Neural cell (in vitro differentiated cells): ENCODE data around the gene FGF2. TPM values are rescaled to one million over a fixed set of nuclear protein-coding genes. Genes with fewer than 3 reads are reported as not detected.

Source experiments
- H2AFZ ChIP-seq: fragments of 200-600, 300-800 bp; sonication (generic), shearing (Covaris generic); 2 replicates; pipeline ENCODE4 v1.6.0; 2014; ENCODE audit warnings: low read depth, mild to moderate bottlenecking, antibody characterized with exemption, low read length, moderate library complexity
- H3F3A ChIP-seq: fragments of 200-600 bp; shearing (Covaris generic); 2 replicates; pipeline ENCODE4 v1.6.1; 2016; ENCODE audit warnings: mild to moderate bottlenecking, moderate library complexity, mixed read lengths, antibody characterized with exemption, low read length; ENCODE audit not compliant: insufficient read depth, poor library complexity, severe bottlenecking
- H3K27ac ChIP-seq: fragments of 200-600, 300-800 bp; sonication (generic), shearing (Covaris generic); 2 replicates; pipeline ENCODE4 v1.5.1; 2014; ENCODE audit warnings: mild to moderate bottlenecking, low read length, moderate library complexity
- H3K27me3 ChIP-seq: fragments of 300-800, 200-600 bp; sonication (generic), shearing (Covaris generic); 2 replicates; pipeline ENCODE4 v1.6.0; 2014; ENCODE audit warnings: mild to moderate bottlenecking, low read depth, low read length, moderate library complexity; ENCODE audit not compliant: insufficient read depth
- H3K36me3 ChIP-seq: fragments of 300-800, 200-600 bp; sonication (generic), shearing (Covaris generic); 2 replicates; pipeline ENCODE4 v1.5.1; 2014; ENCODE audit warnings: mild to moderate bottlenecking, antibody characterized with exemption, low read length, moderate library complexity; ENCODE audit not compliant: insufficient read depth
- H3K4me2 ChIP-seq: fragments of 300-800, 200-600 bp; sonication (generic), shearing (Covaris generic); 2 replicates; pipeline ENCODE4 v1.6.0; 2014; ENCODE audit warnings: mild to moderate bottlenecking, low read length
- H3K4me3 ChIP-seq: fragments of 300-800, 200-600 bp; sonication (generic), shearing (Covaris generic); 2 replicates; pipeline ENCODE4 v1.5.1; 2014; ENCODE audit warnings: mild to moderate bottlenecking, low read length, moderate library complexity
- H3K79me2 ChIP-seq: fragments of 200-600 bp; shearing (Covaris generic); replicated peaks from 2 replicates; pipeline ENCODE4 v1.6.0; 2014; ENCODE audit warnings: mild to moderate bottlenecking, low read length, moderate library complexity; ENCODE audit not compliant: insufficient read depth
- H3K9ac ChIP-seq: fragments of 300-800, 200-600 bp; sonication (generic), shearing (Covaris generic); 2 replicates; pipeline ENCODE4 v1.6.1; 2016; ENCODE audit warnings: mild to moderate bottlenecking, low read length, mixed read lengths
- H3K9me2 ChIP-seq: fragments of 200-600 bp; shearing (Covaris generic); 2 replicates; pipeline ENCODE4 v1.6.1; 2016; ENCODE audit warnings: mild to moderate bottlenecking, low read length, mixed read lengths; ENCODE audit not compliant: insufficient read depth
- H3K9me3 ChIP-seq: fragments of 200-600, 300-800 bp; sonication (generic), shearing (Covaris generic); 2 replicates; pipeline ENCODE4 v1.6.1; 2016; ENCODE audit warnings: mild to moderate bottlenecking, mixed run types, low read length, moderate library complexity, mixed read lengths
- H4K20me1 ChIP-seq: fragments of 200-600 bp; shearing (Covaris generic); 2 replicates; pipeline ENCODE4 v1.6.1; 2016; ENCODE audit warnings: mild to moderate bottlenecking, mixed run types; ENCODE audit not compliant: insufficient read depth
- CTCF ChIP-seq: fragments of 450-650 bp; IDR thresholded peaks from 2 replicates; pipeline ENCODE4 v1.5.1; 2014; ENCODE audit warnings: antibody characterized with exemption, mild to moderate bottlenecking, moderate library complexity; ENCODE audit not compliant: poor library complexity, severe bottlenecking
- EP300 ChIP-seq: fragments of 450-650 bp; conservative IDR thresholded peaks from 2 replicates; pipeline ENCODE4 v1.6.1; 2014; ENCODE audit warnings: antibody characterized with exemption, mild to moderate bottlenecking, moderate library complexity; ENCODE audit not compliant: poor library complexity, severe bottlenecking
- EZH2 ChIP-seq: fragments of 200-600, 300-800 bp; shearing (Covaris generic), sonication (generic); IDR thresholded peaks from 2 replicates; pipeline ENCODE4 v1.6.1; 2014; ENCODE audit warnings: antibody characterized with exemption, low read length, borderline replicate concordance, mild to moderate bottlenecking; ENCODE audit not compliant: insufficient read depth, poor library complexity, severe bottlenecking
- MXI1 ChIP-seq: fragments of 450-650 bp; conservative IDR thresholded peaks from 2 replicates; pipeline ENCODE4 v1.6.1; 2014; ENCODE audit warnings: antibody characterized with exemption, mild to moderate bottlenecking; ENCODE audit not compliant: poor library complexity, severe bottlenecking
- POLR2AphosphoS5 ChIP-seq: IDR thresholded peaks from 2 replicates; pipeline ENCODE4 v1.6.1; 2012
- RAD21 ChIP-seq: fragments of 450-650 bp; conservative IDR thresholded peaks from 2 replicates; pipeline ENCODE4 v1.6.1; 2014; ENCODE audit warnings: antibody characterized with exemption, mild to moderate bottlenecking, moderate library complexity
- SMC3 ChIP-seq: fragments of 450-650 bp; conservative IDR thresholded peaks from 2 replicates; pipeline ENCODE4 v1.6.1; 2014; ENCODE audit warnings: antibody characterized with exemption, mild to moderate bottlenecking, moderate library complexity; ENCODE audit not compliant: poor library complexity
- TAF1 ChIP-seq: IDR thresholded peaks from 2 replicates; pipeline ENCODE4 v1.6.1; 2012; ENCODE audit warnings: low read depth
- polyA plus RNA-seq: library from polyadenylated mRNA; depleted of rRNA; stranded (reverse); fragments of >200 nt; gene quantifications from 2 replicates; pipeline ENCODE4 v1.2.3, GENCODE V29; 2014
- TF ChIP-seq, protein P1 (sequence below): IDR thresholded peaks from 2 replicates; pipeline ENCODE4 v1.6.1; 2012; ENCODE audit warnings: borderline replicate concordance

Gene FGF2
- polyA plus RNA-seq, 1 donor from 2014 or later = 5.8 TPM

GRCh38 chr4:122845066-122845465 is 18.4 kb downstream of the FGF2 start:
- Histone ChIP-seq H3K4me2 (no peak overlapping the region), H3K4me3 (no peak overlapping the region), H3F3A (no peaks in the 10 kb centered on the region), H3K27ac (no peak overlapping the region), H3K9me3 (no peaks in the 10 kb centered on the region), H3K9ac (no peak overlapping the region), H2AFZ (no peak overlapping the region), H3K36me3 (no peaks in the 10 kb centered on the region), H4K20me1 (no peaks in the 10 kb centered on the region), H3K9me2 (no peaks in the 10 kb centered on the region), H3K27me3 (no peaks in the 10 kb centered on the region), H3K79me2 (peaks cover 10% of the 10 kb centered on the region)
- TF ChIP-seq TAF1 (no peak), MXI1 (no peak), EP300 (no peak), CTCF (no peak), SMC3 (no peak), EZH2 (no peak), POLR2AphosphoS5 (no peak), RAD21 (no peak)

- Histone ChIP-seq H3K4me3 (no peak overlapping the region), H3K27me3 (no peaks in the 10 kb centered on the region), H2AFZ (no peak overlapping the region), H3K27ac (no peak overlapping the region), H3K9me2 (no peaks in the 10 kb centered on the region), H3K4me2 (no peak overlapping the region), H3F3A (no peaks in the 10 kb centered on the region), H3K79me2 (peaks cover 10% of the 10 kb centered on the region), H3K9me3 (no peaks in the 10 kb centered on the region), H3K9ac (no peak overlapping the region), H3K36me3 (no peaks in the 10 kb centered on the region), H4K20me1 (no peaks in the 10 kb centered on the region)
- TF ChIP-seq POLR2AphosphoS5 = no peak
Observed at GRCh38 chr4:122845760-122846159, 19.1 kb downstream of the FGF2 start.

DNA sequence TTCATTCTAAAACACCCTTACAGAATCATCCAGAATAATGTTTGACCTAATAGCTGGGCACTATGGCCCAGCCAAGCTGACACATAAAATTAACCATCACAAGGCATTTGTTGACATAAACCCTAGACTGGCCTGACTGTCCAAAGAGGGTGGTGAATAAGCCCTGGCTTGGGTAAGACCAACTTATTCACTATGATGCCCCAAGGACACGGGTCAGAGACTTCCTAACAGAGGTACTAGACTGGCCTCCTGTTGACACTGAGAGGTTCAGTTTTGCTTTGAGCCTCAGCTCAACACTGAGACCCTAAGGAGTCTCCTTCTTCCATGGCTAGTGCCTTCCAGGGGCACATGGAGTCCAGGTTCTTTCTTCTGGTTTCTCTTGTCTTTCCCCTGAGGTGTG is 21.3 kb downstream of the FGF2 start:
- no peak overlapping the region for H3K4me2 ChIP-seq

More for the DNA sequence above, 21.3 kb downstream of the FGF2 start:
- Histone ChIP-seq H2AFZ (no peak overlapping the region), H3K9me3 (no peaks in the 10 kb centered on the region), H3K79me2 (peaks cover 10% of the 10 kb centered on the region), H3F3A (no peaks in the 10 kb centered on the region), H3K9ac (no peak overlapping the region), H3K27ac (no peak overlapping the region), H3K27me3 (no peaks in the 10 kb centered on the region), H3K9me2 (no peaks in the 10 kb centered on the region), H4K20me1 (no peaks in the 10 kb centered on the region), H3K36me3 (no peaks in the 10 kb centered on the region), H3K4me3 (no peak overlapping the region)
- TF ChIP-seq TAF1 = no peak
- TF ChIP-seq EP300 = no peak
- TF ChIP-seq, protein P1, sequence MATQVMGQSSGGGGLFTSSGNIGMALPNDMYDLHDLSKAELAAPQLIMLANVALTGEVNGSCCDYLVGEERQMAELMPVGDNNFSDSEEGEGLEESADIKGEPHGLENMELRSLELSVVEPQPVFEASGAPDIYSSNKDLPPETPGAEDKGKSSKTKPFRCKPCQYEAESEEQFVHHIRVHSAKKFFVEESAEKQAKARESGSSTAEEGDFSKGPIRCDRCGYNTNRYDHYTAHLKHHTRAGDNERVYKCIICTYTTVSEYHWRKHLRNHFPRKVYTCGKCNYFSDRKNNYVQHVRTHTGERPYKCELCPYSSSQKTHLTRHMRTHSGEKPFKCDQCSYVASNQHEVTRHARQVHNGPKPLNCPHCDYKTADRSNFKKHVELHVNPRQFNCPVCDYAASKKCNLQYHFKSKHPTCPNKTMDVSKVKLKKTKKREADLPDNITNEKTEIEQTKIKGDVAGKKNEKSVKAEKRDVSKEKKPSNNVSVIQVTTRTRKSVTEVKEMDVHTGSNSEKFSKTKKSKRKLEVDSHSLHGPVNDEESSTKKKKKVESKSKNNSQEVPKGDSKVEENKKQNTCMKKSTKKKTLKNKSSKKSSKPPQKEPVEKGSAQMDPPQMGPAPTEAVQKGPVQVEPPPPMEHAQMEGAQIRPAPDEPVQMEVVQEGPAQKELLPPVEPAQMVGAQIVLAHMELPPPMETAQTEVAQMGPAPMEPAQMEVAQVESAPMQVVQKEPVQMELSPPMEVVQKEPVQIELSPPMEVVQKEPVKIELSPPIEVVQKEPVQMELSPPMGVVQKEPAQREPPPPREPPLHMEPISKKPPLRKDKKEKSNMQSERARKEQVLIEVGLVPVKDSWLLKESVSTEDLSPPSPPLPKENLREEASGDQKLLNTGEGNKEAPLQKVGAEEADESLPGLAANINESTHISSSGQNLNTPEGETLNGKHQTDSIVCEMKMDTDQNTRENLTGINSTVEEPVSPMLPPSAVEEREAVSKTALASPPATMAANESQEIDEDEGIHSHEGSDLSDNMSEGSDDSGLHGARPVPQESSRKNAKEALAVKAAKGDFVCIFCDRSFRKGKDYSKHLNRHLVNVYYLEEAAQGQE = no peak
- TF ChIP-seq MXI1 = no peak
- TF ChIP-seq CTCF = no peak
